Daoy (cell line): ENCODE measurements around the gene RNF207. TPM values are rescaled to one million over a fixed set of nuclear protein-coding genes. Genes with fewer than 3 reads are reported as not detected.

Experiments
- DNase-seq: peaks from one replicate; pipeline ENCODE4 v3.0.0-alpha.2; 2015; ENCODE audit warnings: low read depth
- total RNA-seq: library from RNA; depleted of rRNA; stranded (reverse); fragments of >200 nt; shearing (Covaris generic); gene quantifications from 2 replicates; pipeline ENCODE4 v1.2.3, GENCODE V29; 2014

RNF207 gene
- total RNA-seq, 1 experiment from 2014 or later = 6.2 TPM

DNA sequence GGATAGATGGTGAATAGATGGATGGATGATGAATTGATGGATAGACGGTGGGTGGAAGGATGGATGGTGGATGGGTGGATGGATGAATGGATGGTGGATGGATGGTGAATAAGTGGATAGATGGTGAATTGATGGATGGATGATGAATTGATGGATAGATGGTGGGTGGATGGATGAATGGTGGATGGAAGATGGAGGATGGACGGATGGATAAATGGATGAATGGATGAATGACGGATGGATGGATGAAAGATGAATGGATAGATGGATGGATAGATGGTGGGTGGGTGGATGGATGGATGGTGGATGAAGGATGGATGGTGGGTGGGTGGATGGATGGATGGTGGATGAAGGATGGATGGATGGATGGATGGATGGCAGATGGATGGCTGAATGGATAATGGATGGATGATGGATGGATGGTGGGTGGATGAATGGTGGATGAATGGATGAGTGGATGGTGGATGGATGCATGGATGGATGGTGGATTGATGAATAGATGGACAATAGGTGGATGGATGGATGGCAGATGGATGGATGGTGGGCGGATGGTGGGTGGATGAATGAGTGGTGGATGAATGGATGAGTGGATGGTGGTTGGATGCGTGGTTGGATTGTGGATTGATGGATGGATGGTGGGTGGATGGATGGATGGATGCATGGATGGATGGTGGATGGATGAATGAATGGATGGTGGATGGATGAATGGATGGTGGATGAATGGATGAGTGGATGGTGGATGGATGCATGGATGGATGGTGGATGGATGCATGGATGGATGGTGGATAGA, 31.1 kb upstream of the RNF207 start:
- DNase-seq = no peak

DNA sequence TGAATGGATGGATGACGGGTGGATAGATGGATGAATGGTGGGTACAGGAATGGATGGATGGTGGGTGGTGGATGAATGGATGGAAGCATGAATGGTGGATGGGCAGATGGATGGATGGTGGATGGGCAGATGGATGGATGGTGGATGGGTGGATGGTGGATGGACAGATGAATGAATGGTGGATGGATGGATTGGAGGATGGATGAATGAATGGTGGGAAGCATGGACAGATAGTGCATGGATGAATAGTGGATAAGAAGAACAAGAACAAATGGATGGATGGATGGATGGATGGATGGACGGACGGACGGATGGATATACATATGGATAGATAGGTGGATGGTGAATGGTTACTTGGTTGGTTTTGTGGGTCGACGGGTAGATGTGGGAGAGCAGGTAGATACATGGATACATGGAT, 30.5 kb upstream of the RNF207 start:
- DNase-seq = no peak

DNA sequence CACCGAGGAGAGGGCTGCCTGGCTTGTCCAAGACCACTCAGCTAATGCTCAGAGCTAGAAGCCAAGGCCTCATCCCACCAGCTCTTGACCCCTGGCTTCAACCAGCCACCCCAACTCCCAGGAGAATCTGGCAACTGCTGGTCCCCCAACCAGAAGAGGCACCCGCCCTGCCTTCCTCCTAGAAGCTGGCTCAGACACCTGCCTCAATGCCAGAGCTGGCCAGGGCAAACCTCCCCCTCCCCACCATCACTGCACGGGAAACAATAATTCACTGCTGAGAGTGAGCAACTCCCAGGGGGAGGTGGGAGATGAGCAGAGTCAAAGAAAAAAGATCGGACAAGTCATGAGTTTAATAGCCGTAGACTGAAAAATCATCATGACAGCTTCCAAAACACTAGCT, 29.1 kb upstream of the RNF207 start:
- DNase-seq = no peak

DNA sequence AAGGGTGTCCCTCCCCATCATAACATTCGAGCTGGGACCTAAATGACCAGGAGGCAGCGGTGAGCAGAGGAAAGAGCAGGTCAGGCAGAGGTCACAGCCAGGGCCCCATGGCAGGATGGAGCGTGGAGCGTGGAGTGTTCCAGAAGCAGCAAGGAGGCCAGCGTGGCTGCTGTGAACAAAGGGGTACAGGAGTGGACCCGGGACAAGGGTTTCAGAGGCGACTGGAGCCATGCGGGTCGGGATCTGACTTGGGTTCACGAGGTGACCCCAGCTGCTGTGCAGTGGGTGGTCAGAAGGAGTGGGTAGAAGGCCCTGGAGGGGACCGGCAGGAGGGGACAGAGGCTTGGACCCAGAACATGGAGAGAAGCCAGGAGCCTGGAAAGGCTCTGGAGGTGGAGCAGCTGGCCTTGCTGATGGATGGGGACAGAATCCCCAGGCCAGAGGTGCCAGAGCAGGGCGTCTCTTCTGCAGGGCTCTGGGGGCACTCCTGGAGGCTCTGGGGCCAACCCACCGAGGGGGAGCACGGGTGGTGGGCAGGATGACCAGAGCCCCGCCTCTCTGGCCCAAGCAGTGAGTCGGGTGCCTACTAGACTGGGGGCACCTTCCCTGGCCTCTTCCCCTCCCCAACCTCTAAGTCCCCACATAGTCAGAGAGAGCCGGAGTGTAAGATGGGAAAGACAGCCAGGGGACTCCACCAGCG, 28.1 kb upstream of the RNF207 start:
- DNase-seq = no peak

DNA sequence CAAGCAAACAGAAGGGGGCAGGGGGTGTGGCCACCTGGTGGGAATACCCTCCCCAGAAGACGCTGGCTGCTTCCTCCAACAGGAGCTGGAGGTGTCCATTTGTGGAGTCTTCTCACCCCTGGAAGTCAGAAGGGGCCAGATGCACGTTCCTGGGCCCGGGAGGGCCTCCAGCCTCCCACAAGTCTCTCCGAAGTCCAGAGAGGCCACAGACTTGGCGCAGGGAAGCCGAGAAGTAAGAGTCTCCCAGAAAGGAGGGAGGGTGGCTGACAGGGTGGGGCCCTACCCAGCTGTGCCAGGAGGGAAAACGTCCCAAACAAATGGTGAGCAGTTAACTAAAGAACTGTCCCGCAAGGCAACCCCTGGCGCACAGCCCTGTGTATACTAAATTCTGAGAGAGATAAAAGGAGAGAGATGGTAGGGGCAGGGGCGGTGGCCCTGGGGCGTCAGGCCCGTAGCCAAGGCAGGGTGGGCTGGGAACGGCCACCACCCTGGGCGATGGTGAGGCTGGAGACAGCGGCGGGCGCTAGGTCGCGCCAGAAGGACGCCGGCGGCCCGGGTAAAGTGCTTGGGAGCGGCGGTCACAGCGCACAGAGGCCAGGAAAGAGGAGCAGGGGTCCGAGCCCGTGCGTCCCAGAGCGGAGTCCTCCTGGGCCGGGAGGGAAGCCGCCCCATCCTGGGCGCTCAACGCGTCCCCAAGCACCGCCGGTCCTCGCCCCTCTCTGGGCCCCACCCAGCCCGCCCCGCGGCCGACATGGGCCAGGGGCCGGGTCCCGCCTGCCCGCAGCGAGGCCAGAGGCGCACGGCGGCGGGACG, 27.0 kb upstream of the RNF207 start:
- no peak for DNase-seq

DNA sequence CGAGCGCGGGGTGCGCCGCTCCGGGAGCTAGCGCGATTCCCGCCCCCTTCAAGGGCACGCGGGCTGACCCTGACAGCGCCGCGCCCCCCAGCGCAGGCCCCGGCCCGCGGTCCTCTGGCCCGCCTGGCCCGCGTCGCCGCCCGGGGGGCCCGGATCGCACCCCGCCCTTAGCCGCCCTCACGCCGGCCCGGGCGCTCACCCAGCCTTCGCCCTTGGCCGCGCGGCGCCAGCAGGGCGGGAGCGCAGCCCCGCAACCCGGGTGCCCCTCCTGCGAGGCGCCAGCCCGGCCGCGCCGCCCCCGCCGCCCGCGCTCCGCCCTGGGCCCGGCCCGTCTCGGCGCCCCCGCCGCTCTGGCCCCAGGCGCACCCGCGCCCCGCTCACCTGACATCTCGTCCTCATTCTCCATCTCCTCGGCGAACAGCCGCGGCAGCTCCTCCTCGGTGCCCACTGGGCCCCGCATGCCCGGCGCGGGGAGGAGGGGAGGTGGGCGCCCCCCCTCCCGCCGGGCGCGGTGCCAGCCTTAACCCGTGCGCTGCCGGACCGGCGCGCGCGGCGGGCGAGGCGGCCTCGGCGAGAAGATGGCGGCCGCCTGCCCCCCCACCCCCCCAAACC, 26.2 kb upstream of the RNF207 start:
- DNase-seq = no peak

DNA sequence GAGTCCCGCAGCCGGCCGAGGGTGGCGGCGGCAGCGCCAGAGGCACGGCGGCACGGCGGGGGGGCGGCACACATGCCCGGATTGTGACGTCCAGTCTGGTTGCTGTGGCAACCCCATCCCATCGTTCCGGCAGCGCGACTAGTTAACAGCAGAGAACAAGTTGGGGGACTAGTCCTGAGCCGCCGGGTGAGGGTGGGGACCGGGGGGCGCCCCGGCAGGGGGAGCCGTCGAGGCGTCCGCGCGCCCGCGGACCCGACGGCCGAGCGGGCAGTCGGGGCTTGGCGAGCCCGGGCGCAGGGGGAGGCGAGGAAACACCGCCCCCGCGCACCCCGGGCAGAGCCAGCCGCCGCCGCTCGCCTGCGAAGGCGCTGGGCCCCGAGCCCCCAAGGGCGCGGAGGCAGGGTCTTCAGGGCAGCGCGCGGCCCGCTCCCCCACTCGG, 25.6 kb upstream of the RNF207 start, which contains the start of gene CHD5:
TSS of gene CHD5 (minus strand) at position 54 of the 439 bp plus-strand sequence. CDS start 298 bp downstream, outside the sequence.
- DNase-seq = peak; percentile 45

DNA sequence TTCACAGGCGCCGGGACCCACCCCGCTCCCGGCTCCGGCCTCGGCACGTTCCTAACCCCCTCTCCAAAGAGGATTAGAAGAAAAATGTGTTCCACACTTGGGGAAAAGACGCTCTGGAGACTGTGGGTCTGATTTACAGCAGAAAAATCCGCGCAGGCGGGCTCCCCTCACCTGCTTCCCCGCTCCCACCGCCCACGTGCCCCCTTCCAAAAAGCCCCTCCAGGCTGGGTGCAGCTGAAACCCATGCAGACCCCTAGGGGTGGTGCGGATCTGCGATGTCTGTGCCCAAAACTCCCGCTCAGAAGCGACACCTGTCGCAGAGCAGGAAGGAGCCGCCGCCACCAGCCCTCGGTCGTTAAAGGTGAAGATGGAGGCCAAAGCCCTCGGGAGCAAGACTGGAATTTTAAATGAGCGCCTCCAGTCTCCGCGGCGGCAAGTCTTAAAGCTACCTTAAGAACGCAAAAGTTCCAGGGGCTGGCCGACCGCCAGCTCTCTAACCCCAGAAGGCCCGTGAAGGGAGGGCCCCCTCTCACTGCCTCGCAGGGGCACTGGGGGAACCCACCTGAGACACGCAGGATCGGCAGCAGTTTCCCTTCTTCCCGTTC, 25.1 kb upstream of the RNF207 start:
- no peak for DNase-seq

DNA sequence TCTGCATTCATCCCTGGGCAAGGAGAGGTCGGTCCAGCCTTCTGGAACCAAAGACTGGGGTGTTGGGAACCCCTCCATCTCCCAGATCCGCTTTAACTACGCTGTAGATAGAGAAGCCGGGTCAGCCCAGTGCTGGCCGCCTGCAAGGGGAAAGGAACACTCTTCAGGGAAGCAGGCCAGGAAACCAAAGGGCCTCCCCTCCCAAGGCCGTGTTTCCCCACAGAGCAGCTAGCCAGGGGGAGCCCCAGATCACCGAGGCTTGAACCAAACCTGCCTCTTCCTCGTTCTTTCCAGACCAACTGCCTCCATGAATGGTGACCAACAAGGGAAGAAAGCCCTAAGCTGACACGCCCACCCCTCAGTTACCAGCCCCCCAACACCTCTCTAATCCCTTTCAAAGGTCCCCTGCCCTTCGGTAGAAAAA, 24.6 kb upstream of the RNF207 start:
- DNase-seq = peak; percentile 43

DNA sequence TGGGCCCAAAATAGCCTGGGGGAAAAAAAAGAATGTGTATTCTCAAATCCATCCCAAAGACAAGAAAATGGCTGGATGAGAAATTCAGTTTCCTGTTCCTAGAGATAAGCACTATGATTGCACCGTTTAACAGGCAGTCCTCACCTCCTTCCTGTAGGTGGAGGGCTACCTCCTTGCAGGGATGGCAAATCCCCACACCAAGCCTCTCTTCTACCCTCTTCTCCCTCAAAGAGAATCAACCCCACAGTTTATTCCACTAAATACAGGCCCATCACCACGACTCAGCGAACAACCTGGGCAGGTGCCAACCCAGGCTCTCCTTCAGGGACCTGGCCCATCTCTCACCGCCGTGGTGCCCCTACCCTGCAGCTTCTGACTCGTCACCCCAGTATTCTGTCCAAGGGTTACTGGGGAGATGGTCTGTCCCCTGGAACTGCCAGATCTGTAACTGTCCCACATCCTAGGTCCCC, 22.4 kb upstream of the RNF207 start:
- DNase-seq = peak; percentile 35

DNA sequence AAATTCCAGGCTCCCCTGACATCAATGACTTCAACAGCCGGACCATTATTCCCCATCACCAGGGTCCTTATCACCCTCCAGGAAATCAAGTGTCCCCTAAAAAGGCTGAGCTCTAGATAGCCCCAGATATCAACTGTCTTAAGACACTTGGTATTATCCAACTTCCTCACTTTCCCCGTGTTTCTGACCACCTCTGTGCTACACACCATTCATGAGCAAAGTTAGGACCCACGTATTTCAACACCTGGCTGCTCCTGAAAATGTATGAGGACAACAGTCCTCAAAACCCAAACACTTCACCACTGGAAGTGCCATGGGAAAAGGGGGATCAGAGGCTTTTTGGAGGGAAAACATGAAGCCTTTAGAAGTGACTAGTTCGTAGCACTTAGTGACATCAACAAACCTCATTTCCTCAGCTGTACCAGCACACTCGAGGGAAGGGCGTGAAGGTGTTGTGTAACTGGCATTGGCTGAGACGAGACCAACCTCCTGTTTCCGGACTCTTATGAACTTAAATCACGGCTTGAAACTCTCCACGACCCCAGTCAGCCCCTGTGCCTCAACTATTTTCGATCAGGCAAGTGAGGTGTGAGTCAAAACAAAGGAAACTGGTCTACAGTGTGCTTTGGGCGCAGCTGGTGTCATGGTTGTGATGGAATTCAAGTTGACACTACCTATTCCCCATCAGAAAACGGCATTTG, 21.7 kb upstream of the RNF207 start:
- no peak for DNase-seq

DNA sequence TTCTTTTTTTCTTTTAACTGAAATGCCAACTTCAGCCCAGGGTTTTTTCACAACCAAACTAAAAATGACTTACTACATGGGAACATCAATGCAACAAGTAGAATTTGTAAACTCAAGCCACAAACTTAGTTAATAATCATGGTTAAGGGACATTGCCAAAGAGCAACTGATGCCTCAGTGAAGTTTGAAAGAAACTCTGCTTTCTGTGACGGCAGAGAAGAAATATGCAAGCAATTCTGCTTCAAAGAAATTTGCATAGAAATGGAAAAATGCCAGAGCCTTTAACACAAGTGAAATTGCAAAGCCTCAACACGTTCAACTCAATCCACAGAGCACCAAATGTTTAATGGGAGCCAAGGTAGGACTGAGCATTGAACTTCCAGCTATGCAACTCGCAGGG, 20.8 kb upstream of the RNF207 start:
- DNase-seq = no peak

DNA sequence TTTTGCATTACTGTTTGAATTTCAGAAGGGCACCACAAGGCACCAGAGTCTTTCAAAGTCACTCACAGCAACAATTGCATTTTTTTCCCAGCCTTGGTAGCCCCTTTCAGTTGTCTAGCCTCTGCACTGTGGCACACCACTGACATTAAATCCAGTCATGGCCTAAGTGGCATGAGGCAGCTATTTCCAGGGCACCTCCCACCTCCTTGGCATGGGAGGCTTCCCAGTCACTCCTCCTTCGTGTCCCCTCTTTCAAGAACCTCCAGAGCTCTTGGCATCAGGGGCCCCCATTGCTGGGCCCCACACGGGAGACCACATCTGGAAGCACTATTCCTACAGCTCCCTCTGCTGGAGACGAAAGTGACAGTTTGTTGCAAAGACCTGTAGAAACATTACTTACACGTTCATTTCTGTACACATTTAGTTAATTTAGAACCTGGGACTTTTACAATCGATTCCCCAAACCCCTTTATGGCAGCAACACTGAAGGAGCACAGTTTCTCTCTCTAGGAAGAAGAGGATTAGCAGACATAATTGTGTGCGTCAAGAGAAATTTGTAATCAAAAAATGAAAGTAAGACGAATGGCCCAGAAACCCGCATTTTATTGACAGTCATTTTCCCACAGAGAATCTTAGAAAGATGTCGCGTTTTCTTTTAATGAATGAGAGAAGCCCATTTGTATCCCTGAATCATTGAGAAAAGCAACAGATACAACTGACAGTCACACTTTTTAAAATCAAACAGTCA, 20.1 kb upstream of the RNF207 start:
- no peak for DNase-seq

DNA sequence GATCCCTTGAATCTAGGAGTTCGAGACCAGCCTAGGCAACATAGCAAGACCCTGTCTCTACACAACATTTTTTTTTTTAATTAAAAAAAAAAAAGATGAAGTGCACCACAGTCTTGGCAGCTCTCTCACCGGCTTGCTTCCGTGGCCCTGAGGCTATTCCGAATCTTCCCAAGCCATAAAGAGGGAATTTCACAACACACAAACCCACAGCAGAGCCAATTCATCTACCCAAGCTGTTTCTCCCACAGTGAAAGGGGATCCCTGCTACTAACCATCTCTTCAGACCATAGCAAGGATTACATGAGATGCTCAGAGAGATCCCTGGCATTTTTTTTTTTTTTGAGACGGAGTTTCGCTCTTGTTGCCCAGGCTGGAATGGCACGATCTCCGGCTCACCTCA, 17.5 kb upstream of the RNF207 start:
- no peak for DNase-seq

DNA sequence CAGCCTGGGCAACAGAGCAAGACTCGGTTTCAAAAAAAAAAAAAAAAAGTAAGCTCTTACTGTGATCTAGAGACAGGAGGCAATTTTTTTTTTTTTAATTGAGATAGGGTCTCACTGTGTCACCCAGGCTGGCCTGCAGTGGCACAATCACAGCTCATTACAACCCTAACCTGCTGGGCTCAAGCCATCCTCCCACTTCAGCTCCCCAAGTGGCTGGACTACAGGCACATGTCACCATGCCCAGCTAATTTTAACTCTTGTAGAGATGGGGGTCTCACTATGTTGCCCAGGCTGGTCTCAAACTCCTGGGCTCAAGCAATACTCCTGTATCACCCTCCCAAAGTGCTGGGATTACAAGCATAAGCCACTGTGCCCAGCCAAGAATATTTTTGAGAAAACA, 14.0 kb upstream of the RNF207 start:
- no peak for DNase-seq

DNA sequence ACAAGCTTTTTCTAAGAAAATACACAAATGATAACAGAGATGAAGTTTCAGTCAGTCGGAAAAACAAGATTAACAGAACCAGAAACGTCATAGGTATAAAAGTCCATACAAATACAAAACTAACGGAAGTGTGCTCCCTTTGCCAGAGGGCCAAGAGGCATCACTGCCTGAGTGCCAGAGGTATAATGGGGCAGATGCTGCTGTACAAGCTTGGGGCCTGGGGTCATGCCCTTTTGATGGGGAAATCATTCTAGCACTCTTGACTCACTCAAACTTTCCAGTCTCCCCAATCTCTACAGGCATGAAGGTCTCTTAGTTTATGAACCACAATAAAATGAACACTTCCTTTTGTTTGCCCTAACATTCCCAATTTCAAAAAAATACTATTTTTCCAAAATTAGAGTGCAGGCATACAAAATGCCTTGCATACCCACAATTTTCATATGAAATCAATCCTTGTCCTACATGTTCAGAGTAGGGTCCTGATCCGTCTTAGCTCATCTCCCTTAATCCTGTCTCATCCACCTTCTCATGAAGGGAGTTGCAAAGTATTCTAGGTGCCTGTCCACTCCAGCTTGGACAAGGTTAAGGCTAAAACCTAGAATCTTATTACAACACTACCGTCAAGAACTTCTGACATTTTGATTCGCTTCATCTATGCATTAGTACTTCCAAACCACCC, 8.0 kb upstream of the RNF207 start:
- no peak for DNase-seq

DNA sequence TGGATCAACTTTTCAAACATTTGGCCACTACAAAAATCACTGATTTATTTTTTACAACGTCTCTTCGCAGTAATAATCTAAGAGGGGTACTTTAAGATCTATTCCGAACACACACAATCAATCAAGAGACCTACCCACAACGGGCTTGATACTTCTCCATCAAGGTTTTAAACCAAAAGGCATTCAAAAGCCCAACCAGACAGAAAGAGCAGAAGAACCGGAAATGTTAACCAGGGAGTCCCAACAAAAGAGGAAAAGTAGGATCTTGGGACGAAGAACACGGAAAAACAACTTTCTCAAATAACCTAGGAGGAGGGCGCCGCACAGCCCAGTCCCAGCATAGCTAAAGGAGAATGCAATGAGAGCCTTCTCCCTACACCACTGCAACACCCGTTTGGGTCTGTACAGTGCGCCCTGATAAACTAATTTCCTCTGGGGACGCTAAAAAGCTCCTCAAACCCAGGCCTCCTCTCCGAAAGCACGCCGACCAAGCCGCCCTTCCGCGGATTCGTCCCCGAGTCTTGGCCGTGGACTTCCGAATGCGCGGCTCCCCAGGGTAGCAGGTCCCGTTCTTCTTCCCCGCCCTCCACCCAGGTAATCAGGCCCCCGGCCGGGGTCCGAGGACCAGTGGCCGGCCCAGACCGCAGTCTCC, 7.1 kb upstream of the RNF207 start:
- DNase-seq = no peak

DNA sequence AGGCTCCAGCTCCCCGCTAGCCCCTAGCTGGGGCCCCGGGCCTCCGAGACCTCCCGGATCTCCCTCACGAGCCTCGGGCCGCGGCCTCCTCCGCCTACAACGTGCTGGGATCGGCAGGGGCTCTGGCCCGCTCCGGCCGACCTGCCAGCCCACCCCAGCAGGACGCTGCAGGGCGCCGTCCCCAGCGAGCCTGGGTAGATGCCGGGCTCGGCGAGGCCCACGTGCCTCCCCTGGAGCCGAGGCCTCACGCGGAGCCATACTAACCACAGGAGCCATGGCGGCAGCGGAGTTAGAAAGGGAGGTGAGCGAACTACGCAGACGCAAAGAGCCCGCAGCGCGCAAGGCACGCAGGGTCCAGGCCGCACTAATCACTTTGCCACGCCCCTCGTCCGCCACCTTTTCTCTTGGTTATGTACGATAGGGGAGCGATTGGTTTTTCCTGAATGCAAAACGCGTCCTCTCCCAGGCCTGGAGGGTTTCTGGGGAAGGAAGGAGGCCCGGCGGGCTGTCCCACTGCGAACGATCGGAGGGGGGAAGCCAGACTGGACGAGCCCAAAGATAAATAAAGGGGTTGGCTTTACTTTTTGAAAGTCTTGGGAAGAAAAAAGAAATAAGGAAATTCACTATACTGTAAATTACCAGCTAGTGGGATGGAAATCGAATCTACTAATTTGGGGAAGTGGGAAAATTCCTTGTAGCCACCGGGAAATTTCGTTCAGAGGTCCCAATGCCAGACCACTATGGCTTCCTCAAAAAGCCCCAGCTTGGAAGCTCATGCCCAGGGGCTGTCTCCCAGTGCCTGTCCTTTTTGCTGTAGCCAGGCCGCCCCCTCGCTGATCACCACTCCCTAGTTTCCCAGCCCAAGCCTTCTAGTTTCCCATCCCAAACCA, 6.4 kb upstream of the RNF207 start, which contains the start of gene RPL22:
TSS of gene RPL22 (minus strand) at position 298 of the 890 bp plus-strand sequence. CDS start at position 276, 22 bp downstream.
- DNase-seq = peak; percentile 100
